ENCODE data around the gene SAP30L.

DNA sequence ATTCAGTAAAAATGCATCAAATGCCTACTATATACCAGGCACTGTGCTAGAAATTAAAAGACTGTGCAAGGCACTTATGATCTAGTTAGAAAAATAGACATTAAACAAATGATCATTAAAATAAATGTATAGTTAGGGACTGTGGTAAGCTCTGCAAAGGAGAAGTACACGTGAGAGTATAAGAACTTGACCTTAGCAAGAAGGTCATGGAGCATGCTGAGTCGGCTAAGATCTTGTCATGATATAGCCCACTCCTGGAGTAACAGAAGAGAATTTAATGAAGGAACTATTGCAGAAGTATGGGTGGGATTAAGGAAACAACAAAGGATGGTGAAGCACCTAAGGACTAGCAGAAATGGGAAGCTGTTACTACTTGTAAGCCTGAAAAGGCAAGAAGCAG is 23.5 kb upstream of the SAP30L start:
- TF ChIP-seq POLR2A (IDR thresholded peaks at IDR 0.05; ENCODE audit: low read depth), result no peak
- no peak for TF ChIP-seq POLR2AphosphoS5 (IDR thresholded peaks at IDR 0.05)
- TF ChIP-seq CTCF (IDR thresholded peaks at IDR 0.05), result no peak
- TF ChIP-seq EP300 (IDR thresholded peaks at IDR 0.05), result no peak
